ENCODE measurements around the gene CCM2.
A peak's percentile ranks its signal among the peaks of the same experiment; 100 is the strongest.

Gene CCM2

GRCh38 chr7:44984478-44984758 lies 15.6 kb upstream of the CCM2 start:
- Histone ChIP-seq H3K9me3 (ENCODE audit: insufficient read depth, low read depth, low read length) (no peaks in the 10 kb centered on the region), H3K23ac (ENCODE audit: low read length) (no peak overlapping the region), H3K14ac (ENCODE audit: low read length) (no peak overlapping the region), H2AFZ (ENCODE audit: insufficient read depth, low read length, poor library complexity) (no peak overlapping the region), H4K12ac (ENCODE audit: low read depth, low read length) (no peak overlapping the region), H2BK120ac (ENCODE audit: insufficient read depth, low read length, poor library complexity) (no peak overlapping the region), H3K36me3 (ENCODE audit: control insufficient read depth in 1 of 2, insufficient read depth in 2 of 2, low read length in 2 of 2) (peaks cover 28 to 30% of the 10 kb centered on the region in 2 experiments), H3K27ac (ENCODE audit: low read depth, low read length) (no peak overlapping the region), H3K4me3 (ENCODE audit: low read depth, low read length) (no peak overlapping the region), H3K79me1 (ENCODE audit: low read length) (peaks cover 10% of the 10 kb centered on the region), H3K79me2 (ENCODE audit: control insufficient read depth, insufficient read depth, low read length, poor library complexity) (peaks cover 11% of the 10 kb centered on the region), H3K4me1 (ENCODE audit: control insufficient read depth in 1 of 2, insufficient read depth in 2 of 2, low read length in 2 of 2) (peaks cover 5 to 12% of the 10 kb centered on the region in 2 experiments), H3K27me3 (ENCODE audit: insufficient read depth, low read length) (no peaks in the 10 kb centered on the region), H3K4me2 (ENCODE audit: low read length) (peak overlapping the region; percentile 11), H4K91ac (ENCODE audit: low read depth, low read length) (no peak overlapping the region), H4K8ac (ENCODE audit: low read depth, low read length) (no peak overlapping the region), H3K4ac (ENCODE audit: low read depth, low read length) (no peak overlapping the region), H2BK12ac (ENCODE audit: low read length) (no peak overlapping the region), H2BK5ac (ENCODE audit: low read depth, low read length, poor library complexity) (no peak overlapping the region), H2AK5ac (ENCODE audit: low read length) (no peak overlapping the region), H3K18ac (ENCODE audit: low read length) (peak overlapping the region; percentile 34), H3K9ac (ENCODE audit: low read length) (no peak overlapping the region)
- WGBS (ENCODE audit: extremely low coverage, insufficient coverage, insufficient read length): no CpG with 5 or more reads among the region's 3 CpGs
- DNase-seq: no peak

DNA sequence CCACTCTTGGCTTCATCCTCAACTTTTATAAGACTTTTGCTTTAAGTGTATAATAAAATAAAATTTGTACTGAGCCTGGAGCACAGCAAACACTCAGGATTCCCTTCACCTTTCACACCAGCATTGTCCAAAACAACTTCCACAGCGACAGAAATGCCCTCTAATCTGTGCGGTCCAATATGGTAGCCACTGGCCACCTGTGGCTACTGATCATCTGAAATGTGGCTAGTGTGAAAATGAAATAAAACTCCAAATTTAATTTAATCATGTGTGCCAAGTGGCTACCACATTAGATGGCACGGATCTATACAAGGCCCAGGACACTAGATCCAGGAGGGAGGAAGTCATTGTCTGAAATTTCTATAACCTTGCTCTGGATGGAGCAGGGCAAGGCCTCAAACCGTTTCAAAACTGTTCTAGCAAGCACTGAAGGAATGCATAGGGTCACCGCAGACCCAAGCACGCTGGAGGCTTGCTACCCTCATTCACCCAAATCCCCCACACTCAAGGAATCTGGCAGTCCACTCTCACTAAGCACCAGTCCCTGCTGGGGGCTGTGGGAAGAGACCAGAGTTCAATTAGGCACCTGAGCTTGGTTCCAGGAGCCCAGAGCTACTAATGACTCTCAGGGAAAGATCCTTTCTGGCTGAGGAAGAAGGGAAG lies 14.8 kb upstream of the CCM2 start:
- no peak for DNase-seq
- Histone ChIP-seq H3K4me2 (ENCODE audit: low read length) (peak overlapping the region; percentile 54), H3K14ac (ENCODE audit: low read length) (no peak overlapping the region), H3K23ac (ENCODE audit: low read length) (no peak overlapping the region), H4K12ac (ENCODE audit: low read depth, low read length) (no peak overlapping the region), H3K4me1 (ENCODE audit: control insufficient read depth in 1 of 2, insufficient read depth in 2 of 2, low read length in 2 of 2) (peaks cover 5 to 9% of the 10 kb centered on the region in 2 experiments), H3K18ac (ENCODE audit: low read length) (no peak overlapping the region), H2BK12ac (ENCODE audit: low read length) (no peak overlapping the region), H2BK5ac (ENCODE audit: low read depth, low read length, poor library complexity) (no peak overlapping the region), H4K8ac (ENCODE audit: low read depth, low read length) (no peak overlapping the region), H2AK5ac (ENCODE audit: low read length) (no peak overlapping the region), H3K79me1 (ENCODE audit: low read length) (peaks cover 10% of the 10 kb centered on the region), H3K4me3 (ENCODE audit: low read depth, low read length) (no peak overlapping the region), H3K79me2 (ENCODE audit: control insufficient read depth, insufficient read depth, low read length, poor library complexity) (peaks cover 11% of the 10 kb centered on the region), H2BK120ac (ENCODE audit: insufficient read depth, low read length, poor library complexity) (no peak overlapping the region), H4K91ac (ENCODE audit: low read depth, low read length) (no peak overlapping the region), H3K4ac (ENCODE audit: low read depth, low read length) (peak overlapping the region; percentile 61), H2AFZ (ENCODE audit: insufficient read depth, low read length, poor library complexity) (no peak overlapping the region), H3K9ac (ENCODE audit: low read length) (peak overlapping the region; percentile 23), H3K36me3 (ENCODE audit: control insufficient read depth in 1 of 2, insufficient read depth in 2 of 2, low read length in 2 of 2) (peaks cover 28 to 30% of the 10 kb centered on the region in 2 experiments), H3K27ac (ENCODE audit: low read depth, low read length) (no peak overlapping the region), H3K9me3 (ENCODE audit: insufficient read depth, low read depth, low read length) (no peaks in the 10 kb centered on the region), H3K27me3 (ENCODE audit: insufficient read depth, low read length) (no peaks in the 10 kb centered on the region)
- no CpG with 5 or more reads among the region's 6 CpGs for WGBS (ENCODE audit: extremely low coverage, insufficient coverage, insufficient read length)

DNA sequence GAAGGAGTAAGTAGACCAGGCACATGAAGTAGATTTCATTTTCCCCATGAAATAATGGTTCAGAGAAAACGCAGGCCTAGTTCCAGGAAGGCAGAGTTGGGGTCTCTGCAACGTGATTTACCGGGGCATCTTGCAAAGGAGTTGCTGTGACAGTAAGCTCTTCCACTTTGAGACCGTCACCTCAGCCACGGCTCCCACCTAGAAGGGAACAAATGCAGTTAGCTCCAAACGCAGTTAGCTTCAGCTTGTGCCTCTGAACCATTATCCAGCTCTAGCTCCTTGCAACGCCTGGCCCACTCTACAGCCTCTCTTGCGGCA lies 14.1 kb upstream of the CCM2 start:
- H3K4me1 ChIP-seq (ENCODE audit: control insufficient read depth in 1 of 2, insufficient read depth in 2 of 2, low read length in 2 of 2): peaks cover 5 to 9% of the 10 kb centered on the region in 2 experiments
- H2AFZ ChIP-seq (ENCODE audit: insufficient read depth, low read length, poor library complexity): peak overlapping the region; percentile 77
- peak overlapping the region; percentile 89 for H3K9ac ChIP-seq (ENCODE audit: low read length)
- H4K12ac ChIP-seq (ENCODE audit: low read depth, low read length): peak overlapping the region; percentile 72
- peak overlapping the region; percentile 71 for H3K14ac ChIP-seq (ENCODE audit: low read length)
- H4K91ac ChIP-seq (ENCODE audit: low read depth, low read length): peak overlapping the region; percentile 80
- H3K4ac ChIP-seq (ENCODE audit: low read depth, low read length): peak overlapping the region; percentile 51
- peak overlapping the region; percentile 58 for H2BK5ac ChIP-seq (ENCODE audit: low read depth, low read length, poor library complexity)
- peak overlapping the region; percentile 37 for H2BK120ac ChIP-seq (ENCODE audit: insufficient read depth, low read length, poor library complexity)
- H3K9me3 ChIP-seq (ENCODE audit: insufficient read depth, low read depth, low read length): no peaks in the 10 kb centered on the region
- peak overlapping the region; percentile 96 for H3K4me2 ChIP-seq (ENCODE audit: low read length)
- H2AK5ac ChIP-seq (ENCODE audit: low read length): peak overlapping the region; percentile 14
- H3K79me2 ChIP-seq (ENCODE audit: control insufficient read depth, insufficient read depth, low read length, poor library complexity): peaks cover 11% of the 10 kb centered on the region
- peak overlapping the region; percentile 80 for H3K4me3 ChIP-seq (ENCODE audit: low read depth, low read length)
- H3K36me3 ChIP-seq (ENCODE audit: control insufficient read depth in 1 of 2, insufficient read depth in 2 of 2, low read length in 2 of 2): peaks cover 28 to 30% of the 10 kb centered on the region in 2 experiments
- no peaks in the 10 kb centered on the region for H3K27me3 ChIP-seq (ENCODE audit: insufficient read depth, low read length)
- no peak overlapping the region for H3K23ac ChIP-seq (ENCODE audit: low read length)
- no peak overlapping the region for H2BK12ac ChIP-seq (ENCODE audit: low read length)
- peak overlapping the region; percentile 89 for H4K8ac ChIP-seq (ENCODE audit: low read depth, low read length)
- no peak for DNase-seq
- H3K18ac ChIP-seq (ENCODE audit: low read length): peak overlapping the region; percentile 69
- H3K27ac ChIP-seq (ENCODE audit: low read depth, low read length): peak overlapping the region; percentile 68
- WGBS (ENCODE audit: extremely low coverage, insufficient coverage, insufficient read length): no CpG with 5 or more reads among the region's 8 CpGs
- H3K79me1 ChIP-seq (ENCODE audit: low read length): peaks cover 10% of the 10 kb centered on the region

GRCh38 chr7:44986218-44987053 lies 13.6 kb upstream of the CCM2 start:
- Histone ChIP-seq H3K79me1 (ENCODE audit: low read length) (peaks cover 10% of the 10 kb centered on the region), H2AFZ (ENCODE audit: insufficient read depth, low read length, poor library complexity) (peak overlapping the region; percentile 77), H3K18ac (ENCODE audit: low read length) (peak overlapping the region; percentile 91), H3K27me3 (ENCODE audit: insufficient read depth, low read length) (no peaks in the 10 kb centered on the region), H3K79me2 (ENCODE audit: control insufficient read depth, insufficient read depth, low read length, poor library complexity) (peaks cover 11% of the 10 kb centered on the region), H2BK5ac (ENCODE audit: low read depth, low read length, poor library complexity) (peak overlapping the region; percentile 65), H3K27ac (ENCODE audit: low read depth, low read length) (peak overlapping the region; percentile 78), H4K91ac (ENCODE audit: low read depth, low read length) (peak overlapping the region; percentile 80), H3K4me3 (ENCODE audit: low read depth, low read length) (peak overlapping the region; percentile 80), H4K12ac (ENCODE audit: low read depth, low read length) (peak overlapping the region; percentile 79), H3K23ac (ENCODE audit: low read length) (no peak overlapping the region), H3K36me3 (ENCODE audit: control insufficient read depth in 1 of 2, insufficient read depth in 2 of 2, low read length in 2 of 2) (peaks cover 23 to 30% of the 10 kb centered on the region in 2 experiments), H3K4ac (ENCODE audit: low read depth, low read length) (peak overlapping the region; percentile 73), H2BK12ac (ENCODE audit: low read length) (peak overlapping the region; percentile 1), H3K9me3 (ENCODE audit: insufficient read depth, low read depth, low read length) (no peaks in the 10 kb centered on the region), H4K8ac (ENCODE audit: low read depth, low read length) (peak overlapping the region; percentile 92), H3K4me1 (ENCODE audit: control insufficient read depth in 1 of 2, insufficient read depth in 2 of 2, low read length in 2 of 2) (peaks cover 5% of the 10 kb centered on the region in 2 experiments), H2BK120ac (ENCODE audit: insufficient read depth, low read length, poor library complexity) (peak overlapping the region; percentile 44), H3K4me2 (ENCODE audit: low read length) (peak overlapping the region; percentile 96), H3K9ac (ENCODE audit: low read length) (peak overlapping the region; percentile 89), H2AK5ac (ENCODE audit: low read length) (peak overlapping the region; percentile 14), H3K14ac (ENCODE audit: low read length) (peak overlapping the region; percentile 81)
- peak; percentile 95 to 98 for DNase-seq
- no CpG with 5 or more reads among the region's 68 CpGs for WGBS (ENCODE audit: extremely low coverage, insufficient coverage, insufficient read length)

Data from trophoblast cell (in vitro differentiated cells and primary cell).